Fibroblast of skin of abdomen (primary cell): ENCODE measurements around the gene SLC51A.

Source experiments
- DNase-seq: peaks from one replicate; pipeline ENCODE4 v3.0.0-alpha.2; 2013

SLC51A gene

DNA sequence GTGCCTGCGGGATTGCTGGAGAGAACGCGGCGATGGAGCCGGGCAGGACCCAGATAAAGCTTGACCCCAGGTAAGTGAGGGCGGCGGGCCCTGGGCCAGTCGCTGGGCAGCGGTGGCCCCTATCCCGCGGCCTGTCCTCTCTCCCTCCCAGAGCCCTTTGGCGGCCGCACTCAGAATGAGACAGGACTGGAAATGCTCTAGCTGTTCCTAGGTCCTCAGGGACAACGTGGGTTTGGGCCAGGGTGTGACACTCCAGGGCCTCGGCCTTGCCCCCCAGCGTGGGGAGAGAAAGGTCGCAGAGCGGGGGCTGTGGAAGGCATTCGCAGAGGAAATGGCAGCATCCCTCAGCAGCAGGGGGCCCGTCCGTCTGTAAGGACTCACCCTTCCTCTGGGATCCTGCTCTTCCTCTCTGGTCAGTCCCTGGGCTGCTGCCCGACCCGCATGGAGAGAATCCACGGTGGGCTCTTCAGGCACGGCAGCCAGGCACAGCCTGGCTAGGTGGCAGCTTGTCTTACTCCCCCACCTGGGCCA lies 412 bp downstream of the SLC51A start:
- no peak for DNase-seq

DNA sequence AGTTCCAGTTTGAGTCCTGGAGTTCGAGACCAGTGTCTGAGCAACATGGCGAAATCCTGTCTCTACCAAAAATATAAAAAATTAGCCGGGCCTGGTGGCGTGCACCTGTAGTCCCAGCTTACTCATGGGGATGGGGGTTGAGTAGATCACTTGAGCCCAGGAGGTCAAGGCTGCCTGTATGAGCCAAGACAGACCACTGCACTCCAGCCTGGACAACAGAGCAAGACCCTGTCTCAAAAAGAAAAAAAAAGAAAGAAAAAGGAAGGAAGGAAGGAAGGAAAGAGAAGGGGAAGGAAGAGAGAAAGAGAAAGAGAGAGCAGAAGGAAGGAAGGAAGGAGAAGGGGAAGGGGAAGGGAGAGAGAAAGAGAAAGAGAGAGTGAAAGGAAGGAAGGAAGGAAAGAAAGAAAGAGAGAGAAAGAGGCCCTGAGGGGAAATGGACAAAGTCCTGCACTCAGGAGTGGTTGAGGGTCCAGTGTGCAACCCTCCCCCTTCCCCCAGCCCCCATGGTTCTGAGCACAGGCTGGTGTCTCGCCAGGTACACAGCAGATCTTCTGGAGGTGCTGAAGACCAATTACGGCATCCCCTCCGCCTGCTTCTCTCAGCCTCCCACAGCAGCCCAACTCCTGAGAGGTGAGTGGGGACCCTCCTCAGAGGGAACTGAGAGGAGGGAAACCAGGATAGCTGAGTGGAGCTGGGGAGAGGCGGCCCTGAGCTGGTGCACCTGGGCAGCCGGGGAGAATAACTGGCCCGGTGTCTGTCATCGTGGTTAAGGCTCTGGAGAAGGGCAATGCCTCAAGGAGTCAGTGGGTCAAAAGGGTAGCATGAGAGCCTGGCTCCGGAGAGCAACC lies 1.2 kb downstream of the SLC51A start:
- DNase-seq: no peak

- DNase-seq: no peak
These were observed 1.9 kb downstream of the SLC51A start for GRCh38 chr3:196218155-196218712.

DNA sequence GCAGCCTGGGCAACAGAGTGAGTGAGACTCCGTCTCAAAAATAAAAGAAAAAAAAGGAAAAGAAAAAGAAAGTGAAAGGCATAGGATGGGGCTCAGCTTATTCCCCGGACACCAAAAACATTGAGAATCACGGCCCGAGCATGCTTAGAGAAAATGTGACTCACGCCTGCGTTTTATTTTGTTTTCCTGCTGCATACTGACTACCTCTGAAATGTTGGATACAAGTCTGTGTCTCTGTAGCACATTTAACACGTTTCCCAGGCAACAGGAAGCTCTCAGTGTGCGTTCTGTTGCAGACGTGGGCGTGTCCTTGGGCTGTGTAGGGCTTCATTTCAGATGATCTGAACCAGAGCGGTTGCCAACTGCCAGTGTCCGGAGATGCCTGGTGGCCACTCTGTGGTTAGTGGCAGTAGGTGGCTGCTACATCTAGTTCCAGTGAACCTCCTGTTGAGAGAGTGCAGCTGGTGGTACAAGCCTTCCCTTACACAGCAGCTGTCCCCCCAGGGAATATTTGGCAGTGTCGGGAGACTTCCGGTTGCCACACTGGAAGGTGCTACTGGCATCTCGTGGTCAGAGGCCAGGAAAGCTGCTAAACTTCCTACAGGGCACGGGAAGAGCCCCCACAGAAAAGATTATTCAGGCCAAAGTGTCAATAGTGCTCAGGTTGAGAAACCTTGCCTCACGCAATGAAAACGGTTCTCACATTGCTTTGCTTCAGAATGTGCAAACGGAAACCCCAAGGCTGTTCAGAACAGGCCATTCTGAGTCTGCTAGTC lies 3.0 kb downstream of the SLC51A start:
- DNase-seq: peak; percentile 77

DNA sequence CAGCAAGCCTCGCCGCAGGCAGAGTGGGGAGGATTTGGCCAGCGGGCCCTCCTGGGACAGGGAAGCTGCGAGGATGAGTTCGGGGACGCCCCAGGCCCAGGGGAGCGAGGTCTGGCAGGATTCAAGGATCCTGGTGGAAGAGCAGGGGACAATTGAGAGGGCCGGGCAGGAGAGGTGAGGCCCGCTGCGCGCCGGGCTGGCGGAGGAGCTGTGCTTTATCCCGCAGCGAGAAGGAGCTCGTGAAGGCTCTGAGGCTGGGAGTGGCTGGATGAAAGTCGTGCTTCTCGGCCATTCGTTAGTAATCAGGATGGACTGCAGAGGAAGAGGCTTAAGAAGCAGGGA lies 3.6 kb downstream of the SLC51A start:
- DNase-seq: no peak

- no peak for DNase-seq
These were observed 4.3 kb downstream of the SLC51A start for GRCh38 chr3:196220587-196220986.

DNA sequence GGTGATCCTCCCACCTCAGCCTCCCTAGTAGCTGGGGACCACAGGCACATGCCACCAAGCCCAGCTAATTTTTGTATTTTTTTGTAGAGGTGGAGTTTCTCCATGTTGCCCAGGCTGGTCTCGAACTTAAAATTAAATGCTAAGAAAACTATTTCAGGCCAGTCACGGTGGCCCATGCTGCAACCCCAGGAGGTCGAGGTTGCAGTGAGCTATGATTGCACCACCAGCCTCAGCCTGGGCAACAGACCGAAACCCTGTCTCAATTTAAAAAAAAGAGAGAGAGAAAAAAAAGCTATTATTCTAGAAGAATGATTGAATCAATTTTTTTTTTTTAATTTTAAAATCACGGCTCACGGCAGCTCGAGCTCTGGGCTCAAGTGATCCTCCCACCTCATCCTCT lies 4.7 kb downstream of the SLC51A start:
- DNase-seq: no peak

DNA sequence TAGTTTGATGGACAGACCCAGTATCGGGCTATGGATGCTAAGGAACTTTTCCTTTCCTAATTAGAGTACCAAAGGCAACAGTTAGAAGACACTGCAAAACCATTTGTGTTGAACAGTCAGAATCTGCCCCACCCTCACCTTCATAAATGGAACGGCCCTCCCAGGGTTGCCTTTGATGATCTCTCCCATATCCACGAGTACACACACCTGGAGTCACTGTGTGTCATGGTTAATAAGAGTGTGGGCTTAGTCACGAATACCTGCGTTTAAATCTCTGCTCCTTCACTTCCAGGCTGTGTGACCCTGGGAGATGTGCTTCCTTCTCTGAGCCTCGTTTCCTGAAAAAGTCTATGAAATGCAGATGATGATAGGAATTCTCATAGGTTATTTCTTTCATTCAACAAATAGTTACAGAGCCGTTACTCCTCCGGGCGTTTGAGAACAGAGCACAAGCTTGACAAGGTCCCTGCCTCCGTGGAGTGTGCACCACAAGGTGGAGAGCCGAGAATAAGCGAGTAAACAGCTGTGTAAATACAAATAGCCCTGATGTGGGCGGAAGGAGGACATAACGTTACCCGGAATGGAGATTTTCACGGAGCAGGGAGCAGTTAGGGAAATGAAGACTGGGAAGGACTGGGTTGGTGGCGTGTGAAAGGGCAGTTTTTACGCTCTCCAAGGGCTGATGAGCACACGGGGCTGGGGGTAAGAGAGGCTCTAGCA lies 6.7 kb downstream of the SLC51A start:
- DNase-seq: no peak

GRCh38 chr3:196225086-196225485 lies 8.8 kb downstream of the SLC51A start:
- no peak for DNase-seq

DNA sequence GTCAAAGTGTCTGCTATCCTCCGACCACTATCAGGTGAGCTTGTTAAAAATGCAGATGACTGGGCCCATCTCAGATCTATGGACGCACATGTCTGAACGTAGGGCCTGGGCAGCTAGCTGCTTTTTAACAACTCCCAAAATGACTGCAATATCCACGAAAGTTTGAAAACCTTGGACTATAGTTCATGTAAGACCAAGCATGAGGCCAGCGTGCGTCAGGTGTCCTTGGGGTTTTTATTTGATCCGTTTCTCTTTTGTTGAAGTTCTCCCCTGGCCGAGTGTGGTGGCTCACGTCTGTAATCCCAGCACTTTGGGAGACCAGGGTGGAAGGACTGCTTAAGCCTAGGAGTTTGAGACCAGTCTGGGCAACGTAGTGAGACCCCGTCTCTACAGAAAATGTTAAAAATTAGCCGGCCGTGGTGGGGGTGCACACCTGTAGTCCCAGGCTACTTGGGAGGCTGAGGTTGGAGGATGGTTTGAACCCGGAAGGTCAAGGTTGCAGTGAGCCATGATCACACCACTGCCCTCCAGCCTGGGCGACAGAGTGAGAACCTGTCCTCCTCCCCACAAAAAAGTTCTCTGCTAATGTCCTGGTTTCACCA lies 9.5 kb downstream of the SLC51A start:
- DNase-seq: no peak

DNA sequence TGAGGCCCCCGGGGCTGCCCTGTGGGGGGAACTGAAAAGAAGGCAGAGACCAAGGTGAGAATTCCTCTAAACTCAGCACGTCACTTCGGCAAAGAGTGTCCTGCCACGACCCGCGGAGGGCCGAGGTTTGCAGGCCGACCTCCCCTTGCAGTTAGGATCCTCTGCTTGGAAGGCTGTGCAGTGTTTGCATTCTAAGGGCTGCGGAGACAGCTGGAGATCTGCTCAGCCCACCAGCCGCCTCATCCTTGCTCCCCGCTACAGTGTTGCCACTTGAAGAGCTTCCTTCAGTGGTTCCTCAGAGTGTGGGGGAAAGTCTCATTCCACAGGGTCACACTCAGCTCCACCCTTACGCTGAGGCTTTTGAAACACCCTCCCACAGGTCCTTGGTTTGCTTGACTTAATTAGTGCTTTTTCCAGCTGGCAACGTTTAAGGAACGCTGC lies 10.8 kb downstream of the SLC51A start:
- no peak for DNase-seq

- no peak for DNase-seq
These were observed 11.5 kb downstream of the SLC51A start for GRCh38 chr3:196227629-196228493.

DNA sequence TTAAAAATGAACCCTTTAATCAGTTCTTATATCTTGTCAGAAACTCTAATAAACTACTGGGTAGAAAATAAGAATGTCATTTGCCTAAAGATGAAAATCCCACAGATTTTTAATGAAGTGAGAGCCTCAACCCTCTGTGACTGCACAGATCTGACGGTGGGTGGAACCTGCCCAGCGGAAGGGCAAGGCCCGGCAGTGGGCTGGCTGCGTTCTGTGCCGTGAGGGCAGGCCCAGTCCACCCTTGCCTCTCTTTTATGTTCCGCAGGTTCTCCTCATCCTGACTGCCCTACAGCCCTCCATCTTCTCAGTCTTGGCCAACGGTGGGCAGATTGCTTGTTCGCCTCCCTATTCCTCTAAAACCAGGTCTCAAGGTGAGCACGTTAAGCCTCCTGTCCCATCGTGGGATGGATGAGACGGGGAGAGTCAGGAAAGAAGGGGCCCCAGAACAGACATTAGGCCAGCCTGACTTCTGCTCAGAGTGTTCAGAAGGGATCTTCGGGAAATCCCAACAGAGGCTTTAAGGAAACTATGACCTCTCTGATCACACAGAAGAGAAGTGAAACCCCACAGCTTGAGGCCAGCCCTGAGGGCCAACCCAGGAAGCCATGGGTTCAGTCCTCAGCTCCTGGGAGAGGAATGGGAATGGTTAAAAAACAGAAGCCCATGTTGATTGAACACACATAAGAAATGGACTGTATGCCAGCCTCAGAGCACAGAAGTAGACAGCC lies 16.0 kb downstream of the SLC51A start:
- DNase-seq: no peak

DNA sequence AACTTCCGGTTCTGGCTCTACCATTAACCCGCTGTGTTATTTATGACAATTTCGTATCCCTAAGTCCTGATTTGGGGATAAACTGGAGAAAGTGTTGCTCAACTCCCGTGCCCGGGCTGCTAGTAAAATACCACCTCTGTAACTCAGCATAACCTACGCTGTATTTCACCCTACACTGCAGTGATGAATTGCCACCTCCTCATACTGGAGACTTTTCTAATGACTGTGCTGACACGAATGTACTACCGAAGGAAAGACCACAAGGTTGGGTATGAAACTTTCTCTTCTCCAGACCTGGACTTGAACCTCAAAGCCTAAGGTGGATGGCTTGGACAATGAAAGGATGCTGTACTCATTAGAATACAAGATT lies 16.5 kb downstream of the SLC51A start:
- DNase-seq: no peak

DNA sequence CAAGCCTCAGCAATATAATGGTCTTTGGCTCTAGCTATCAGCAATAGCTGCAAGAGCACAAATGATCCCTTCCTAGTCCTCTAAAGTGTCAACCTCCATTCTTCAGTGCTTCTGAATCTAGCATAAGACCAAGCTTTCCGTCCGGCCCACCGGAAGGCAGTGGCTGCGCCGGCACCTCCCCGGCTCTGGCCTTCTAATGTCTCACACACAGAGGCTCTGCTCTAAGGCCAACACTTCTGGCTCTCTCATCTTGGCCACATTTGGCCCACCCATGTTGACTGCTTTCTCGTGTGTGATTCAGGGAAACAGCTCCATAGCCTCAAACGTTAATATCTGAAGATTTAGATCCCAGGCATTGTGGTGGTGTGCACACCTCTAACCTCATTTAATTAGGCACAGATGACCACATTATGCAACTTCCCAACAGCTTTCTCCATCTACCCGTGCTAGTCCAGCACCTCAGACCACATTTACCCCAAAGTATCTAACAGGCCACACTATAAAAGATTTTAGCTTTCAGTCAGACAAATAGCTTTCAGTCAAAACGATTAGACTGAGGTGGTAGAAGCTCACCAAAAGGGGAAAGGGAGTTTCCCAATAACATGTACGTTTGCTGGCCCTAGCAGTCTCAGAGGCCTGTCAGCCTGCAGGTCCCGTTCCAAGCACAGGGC lies 19.3 kb downstream of the SLC51A start:
- peak; percentile 39 for DNase-seq

DNA sequence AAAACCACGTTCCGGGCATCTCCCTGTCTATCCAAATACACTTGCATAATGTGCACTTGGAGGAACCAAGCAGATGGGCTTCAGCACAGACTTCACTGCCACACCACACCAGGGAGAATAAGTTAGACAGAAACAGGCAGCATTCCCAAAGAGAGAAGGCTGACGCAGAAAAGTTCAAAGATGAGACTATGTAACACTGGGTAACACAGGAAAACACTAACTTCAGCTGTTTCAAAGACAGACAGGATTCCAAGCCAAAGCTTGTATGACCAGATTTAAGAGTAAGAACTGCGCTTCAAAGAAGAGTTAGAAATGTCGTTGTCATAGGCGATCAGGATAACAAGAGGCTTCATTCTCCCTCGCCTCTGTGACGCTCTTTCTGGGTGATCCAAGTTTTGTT lies 19.9 kb downstream of the SLC51A start:
- peak; percentile 10 for DNase-seq

DNA sequence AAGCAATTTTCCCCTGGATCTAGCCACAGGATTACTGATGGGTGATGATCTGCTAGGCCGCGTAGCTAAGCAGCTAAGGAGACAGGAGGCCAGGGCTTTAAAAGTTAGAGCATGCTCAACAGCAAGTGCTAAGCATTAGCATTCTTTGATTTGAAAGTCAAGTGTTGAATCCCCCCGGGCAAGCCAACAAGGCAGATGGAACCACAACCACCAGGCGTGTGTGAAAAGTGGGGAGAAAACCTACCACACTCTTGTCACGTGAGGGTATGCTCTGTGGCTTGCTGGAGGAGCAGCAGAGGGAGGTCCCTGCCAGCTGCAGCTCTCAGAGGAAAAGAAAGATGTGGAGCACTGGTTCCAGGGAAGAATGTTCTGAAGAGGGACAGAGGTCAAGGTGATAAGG lies 20.9 kb downstream of the SLC51A start:
- DNase-seq: no peak

- DNase-seq: peak; percentile 14
These were observed 22.6 kb downstream of the SLC51A start for GRCh38 chr3:196238612-196239560.

- no peak for DNase-seq
These were observed 24.1 kb downstream of the SLC51A start for GRCh38 chr3:196240424-196240823.
